Cardiac septum (tissue), 1 donor: ENCODE data around the gene GNPTAB. TPM values are rescaled to one million over a fixed set of nuclear protein-coding genes. Genes with fewer than 3 reads are reported as not detected.
"Not testable (repeated sequence)": the region's sequence is repeated elsewhere in the genome, so short reads cannot be mapped to it uniquely, and the experiment has no call there.

Experiments used
- DNase-seq: peaks from one replicate; pipeline ENCODE4 v3.0.0-alpha.2; 2020; ENCODE audit warnings: low spot score
- intact Hi-C: fragments of 100-400 bp; cut with DNase I; formaldehyde crosslinking; loops from one replicate; pipeline ENCODE4 v1.14.0; 2022
- total RNA-seq: library from RNA; stranded (reverse); fragmentation: NEBNext Ultra II Directional; extraction: Animal tissue kit (Norgen Biotek cat#: 25700); gene quantifications from one replicate; pipeline ENCODE4 v1.2.1, GENCODE V29; 2021
- donor health status: DM: no; HTN: no; CAD: no.

The GNPTAB gene
- total RNA-seq, 1 donor from 2014 or later: 47.9 TPM

DNA sequence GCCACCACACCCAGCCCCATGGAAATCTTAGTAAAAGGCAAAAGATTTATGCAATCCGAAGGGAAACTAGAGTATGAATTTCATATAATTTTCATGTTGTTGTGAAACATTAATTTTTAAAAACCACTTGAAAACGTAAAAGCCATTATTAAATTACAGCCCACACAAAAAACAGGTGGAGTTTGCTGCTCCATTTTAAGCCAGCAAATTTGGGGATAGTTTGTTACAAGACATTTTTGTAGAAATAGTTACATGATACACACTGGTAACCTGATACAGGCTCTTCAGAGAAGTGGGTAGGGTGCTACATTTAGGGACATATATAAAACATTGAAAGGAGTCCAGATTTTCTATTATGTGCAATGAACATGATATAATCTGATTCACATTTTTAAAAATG is 17.6 kb downstream of the GNPTAB start:
- no peak for DNase-seq
- intact Hi-C loops: no loop called here

DNA sequence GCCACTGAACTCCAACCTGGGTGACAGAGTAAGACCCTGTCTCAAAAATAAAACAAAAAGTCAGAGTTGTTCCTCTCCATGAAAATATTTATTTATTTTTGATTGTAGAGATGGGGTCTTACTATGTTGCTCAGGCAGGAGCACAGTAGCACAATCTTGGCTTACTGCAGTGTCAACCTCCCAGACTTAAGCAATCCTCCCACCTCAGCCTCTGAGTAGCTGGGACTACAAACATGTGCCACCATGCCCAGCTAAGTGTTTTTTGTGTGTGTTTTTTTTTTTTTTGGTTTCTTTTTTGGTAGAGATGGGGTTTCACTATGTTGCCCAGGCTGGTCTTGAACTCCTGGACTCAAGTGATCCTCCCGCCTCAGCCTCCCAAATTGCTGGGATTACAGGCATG is 18.0 kb downstream of the GNPTAB start:
- intact Hi-C loops, DNase-seq: not testable (repeated sequence)

DNA sequence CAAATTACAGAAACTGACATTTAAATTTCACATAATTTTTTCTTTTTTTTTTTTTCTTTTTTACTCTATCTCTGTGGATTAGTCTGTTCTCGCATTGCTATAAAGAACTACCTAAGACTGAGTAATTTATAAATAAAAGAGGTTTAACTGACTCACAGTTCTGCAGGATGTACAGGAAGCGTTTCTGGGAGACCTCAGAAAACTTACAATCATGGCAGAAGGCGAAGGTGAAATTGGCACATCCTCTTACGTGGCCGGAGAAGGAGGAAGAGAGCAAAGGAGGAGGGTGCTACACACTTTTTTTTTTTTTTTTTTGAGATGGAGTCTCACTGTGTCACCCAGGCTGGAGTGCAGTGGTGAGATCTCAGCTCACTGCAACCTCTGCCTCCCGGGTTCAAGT is 19.4 kb downstream of the GNPTAB start:
- DNase-seq, intact Hi-C loops: not testable (repeated sequence)

DNA sequence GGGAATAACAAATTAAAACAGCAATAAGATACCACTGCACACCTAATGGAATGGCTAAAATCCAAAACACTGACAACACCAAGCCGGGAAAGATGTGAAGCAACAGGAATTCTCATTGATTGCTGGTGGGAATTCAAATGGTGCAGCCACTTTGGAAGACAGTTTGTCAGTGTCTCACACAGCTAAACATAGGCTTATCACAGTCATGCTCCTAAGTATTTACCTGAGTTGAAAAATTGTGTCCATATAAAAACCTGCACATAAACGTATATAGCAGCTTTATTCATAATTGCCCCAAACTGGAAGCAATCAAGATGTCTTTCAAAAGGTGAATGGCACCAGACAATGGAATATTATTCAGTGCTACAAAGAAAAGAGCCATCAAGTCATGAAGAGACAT is 21.6 kb downstream of the GNPTAB start:
- intact Hi-C loops: no loop called here
- DNase-seq: no peak

DNA sequence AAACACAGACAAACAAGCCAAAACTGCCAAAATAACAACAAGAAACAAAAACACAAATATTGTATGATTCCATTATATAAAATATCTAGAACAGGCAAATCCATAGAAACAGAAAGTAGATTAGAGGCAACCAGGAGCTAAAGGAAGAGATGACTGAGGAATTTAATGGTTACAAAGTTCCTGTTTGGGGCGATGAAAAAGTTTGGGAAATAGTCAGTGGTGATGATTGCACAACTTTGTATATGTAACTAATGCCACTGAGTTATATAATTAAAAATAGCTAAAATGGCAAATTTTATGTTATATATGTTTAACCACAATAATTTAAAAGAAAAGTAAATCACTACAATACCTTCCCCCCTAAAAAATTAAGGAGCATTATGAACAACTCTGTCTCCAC is 24.5 kb downstream of the GNPTAB start:
- intact Hi-C loops: no loop called here
- DNase-seq: no peak

DNA sequence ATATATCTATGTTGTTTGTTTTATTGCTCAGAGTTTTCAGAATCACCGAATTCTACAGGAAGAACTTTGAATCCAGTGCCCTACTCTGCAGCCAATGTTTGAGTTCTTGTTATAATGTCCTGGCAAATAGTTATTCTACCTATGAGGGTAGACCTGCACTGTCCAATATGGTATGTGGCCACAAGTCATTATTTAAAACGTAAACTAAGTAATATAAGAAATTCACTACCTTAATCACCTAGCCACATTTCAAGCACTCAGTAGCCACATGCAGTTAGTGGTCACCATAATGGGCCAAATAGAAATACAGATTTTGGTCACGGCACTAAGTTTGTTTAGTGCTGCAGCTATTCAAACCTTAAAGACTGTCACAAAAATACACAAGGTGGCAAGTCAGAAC is 26.4 kb downstream of the GNPTAB start:
- no peak for DNase-seq
- intact Hi-C loops: no loop called here

- DNase-seq: no peak
- intact Hi-C loops: no loop called here
Observed at GRCh38 chr12:101803978-101804377, 26.8 kb downstream of the GNPTAB start.

DNA sequence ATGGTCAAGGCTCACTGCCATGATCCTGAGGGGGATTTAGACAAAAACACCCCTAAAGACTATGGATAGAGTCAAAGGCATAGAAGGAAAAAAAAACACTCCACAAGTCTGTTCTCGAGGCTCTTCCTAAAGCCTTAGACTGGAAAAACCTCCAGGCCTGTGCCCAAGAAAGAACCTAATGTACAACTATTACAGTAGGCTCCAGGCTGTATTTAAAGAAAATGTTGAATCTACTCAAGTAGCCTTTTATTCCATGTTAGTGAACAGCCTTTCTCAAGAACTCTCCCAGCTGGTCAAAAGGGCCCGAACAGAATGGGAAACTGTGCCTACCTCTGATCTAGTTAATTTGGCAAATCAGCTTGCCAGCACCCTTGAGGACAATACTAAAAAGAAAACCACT is 28.3 kb downstream of the GNPTAB start:
- DNase-seq: no peak

DNA sequence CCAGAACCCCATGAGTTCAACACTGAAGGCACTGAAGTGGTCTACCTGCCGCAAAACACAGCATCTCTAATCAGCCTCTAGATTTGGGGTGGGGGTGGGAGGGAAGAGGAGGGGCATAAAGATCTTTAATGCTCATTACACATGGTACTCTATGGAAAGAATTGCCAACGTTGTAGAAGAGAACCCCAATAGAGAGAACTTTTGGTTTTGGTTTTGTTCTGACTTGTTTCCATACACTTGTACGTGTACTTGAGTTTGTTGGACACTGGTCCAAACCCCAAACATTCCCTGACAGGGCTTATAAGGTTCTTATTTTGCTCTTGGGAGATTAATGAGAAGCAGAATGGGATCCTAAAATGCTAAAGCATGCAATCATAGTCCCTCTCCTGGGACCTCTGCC is 31.0 kb downstream of the GNPTAB start:
- no peak for DNase-seq
- intact Hi-C loops: no loop called here

More for the DNA sequence above, 28.3 kb downstream of the GNPTAB start:
- intact Hi-C loops: no loop called here

- intact Hi-C loops: no loop called here
- DNase-seq: no peak
Observed at GRCh38 chr12:101795786-101796185, 35.0 kb downstream of the GNPTAB start.

- intact Hi-C loops: no loop called here
- DNase-seq: no peak
Observed at GRCh38 chr12:101795013-101795412, 35.7 kb downstream of the GNPTAB start.

DNA sequence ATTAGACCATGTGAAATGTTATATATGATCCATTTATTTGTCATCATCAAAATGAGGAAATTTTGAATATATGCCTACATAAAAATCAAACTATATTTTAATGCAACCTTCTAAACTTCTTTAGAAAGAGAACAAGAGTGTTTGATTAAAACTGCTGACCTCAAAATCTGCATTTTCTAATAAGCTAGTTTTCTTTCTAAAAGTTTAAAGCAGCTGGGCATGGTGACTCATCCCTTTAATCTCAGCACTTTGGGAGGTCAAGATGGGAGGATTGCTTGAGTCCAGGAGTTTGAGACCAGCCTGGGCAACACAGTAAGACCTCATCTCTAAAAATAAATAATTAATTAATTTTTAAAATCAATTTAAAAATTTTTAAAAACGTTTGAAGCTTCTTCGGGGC is 36.2 kb downstream of the GNPTAB start:
- no peak for DNase-seq
- intact Hi-C loops: loop anchor here (5.0 kb wide), 1 partner anchor 38 kb away; the partner anchor contains the start of gene GNPTAB

GRCh38 chr12:101793401-101793800 is 37.4 kb downstream of the GNPTAB start:
- intact Hi-C loops: loop anchor here (5.0 kb wide), 1 partner anchor 39 kb away; the partner anchor contains the start of gene GNPTAB
- no peak for DNase-seq

DNA sequence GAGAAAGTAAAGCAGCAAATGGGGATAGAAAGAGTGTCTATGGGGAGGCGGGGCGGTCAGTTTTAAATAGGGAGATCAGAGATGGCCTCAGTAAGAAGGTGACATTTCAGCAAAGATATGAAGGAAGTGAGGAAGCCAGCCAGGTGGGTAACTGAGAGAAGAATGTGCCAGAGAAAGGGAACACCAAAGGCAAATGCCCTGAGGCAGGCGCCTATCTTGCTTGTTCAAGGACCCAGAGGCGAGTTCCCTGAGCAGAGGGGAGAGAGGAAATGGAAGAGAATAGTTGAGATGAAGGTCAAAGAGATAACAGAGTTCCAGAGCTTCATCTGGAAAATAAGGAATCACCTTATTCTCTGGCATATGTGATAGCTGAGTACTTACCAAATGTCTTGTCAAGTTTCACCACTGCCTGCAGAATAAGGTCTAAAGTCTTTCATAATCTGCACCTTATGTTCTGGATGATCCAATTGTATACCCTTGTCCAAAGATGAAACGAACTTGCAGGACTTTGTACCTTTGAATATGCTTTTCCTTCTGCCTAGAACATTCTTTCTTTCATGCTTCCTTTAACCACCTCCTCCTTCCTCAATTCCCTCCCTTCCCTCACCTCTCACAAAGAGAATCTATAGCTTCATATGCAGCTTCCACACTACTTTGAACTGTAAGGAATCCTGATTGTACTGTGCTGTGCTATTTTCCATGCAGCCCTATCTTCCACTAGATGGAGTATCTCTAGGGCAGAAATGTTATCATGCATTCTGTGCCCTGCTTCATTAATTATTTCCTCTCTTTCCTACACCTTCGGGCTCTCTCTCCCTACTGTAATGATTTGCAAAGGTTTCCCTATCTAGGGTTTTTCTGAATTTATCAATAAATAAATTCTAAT is 38.5 kb downstream of the GNPTAB start:
- DNase-seq: no peak
- intact Hi-C loops: loop anchor here (5.0 kb wide), 1 partner anchor 40 kb away; the partner anchor contains the start of gene GNPTAB

GRCh38 chr12:101789171-101789570 is 41.6 kb downstream of the GNPTAB start:
- DNase-seq: no peak

GRCh38 chr12:101785671-101786070 is 45.1 kb downstream of the GNPTAB start:
- intact Hi-C loops: no loop called here
- no peak for DNase-seq

More at GRCh38 chr12:101789171-101789570, 41.6 kb downstream of the GNPTAB start:
- intact Hi-C loops: no loop called here

DNA sequence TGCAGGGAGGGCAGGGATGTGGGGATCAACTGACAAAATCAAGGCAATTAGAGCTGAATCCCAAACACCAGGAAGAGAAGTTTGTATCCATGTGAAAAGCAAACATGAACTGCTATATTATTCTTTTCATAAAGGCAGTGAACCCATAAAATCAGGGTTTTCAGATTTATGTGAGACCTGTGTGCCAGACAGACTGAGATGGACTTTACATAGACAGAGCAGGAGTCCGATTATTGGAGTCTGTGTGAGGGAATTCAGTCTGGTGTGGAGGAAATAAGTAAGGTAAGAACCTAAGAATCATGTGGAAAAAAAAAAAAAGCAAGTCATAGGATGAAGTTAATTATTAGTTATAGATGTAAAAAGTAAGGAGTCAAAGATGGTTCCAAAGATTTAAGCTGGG is 46.4 kb downstream of the GNPTAB start:
- intact Hi-C loops: no loop called here
- no peak for DNase-seq

DNA sequence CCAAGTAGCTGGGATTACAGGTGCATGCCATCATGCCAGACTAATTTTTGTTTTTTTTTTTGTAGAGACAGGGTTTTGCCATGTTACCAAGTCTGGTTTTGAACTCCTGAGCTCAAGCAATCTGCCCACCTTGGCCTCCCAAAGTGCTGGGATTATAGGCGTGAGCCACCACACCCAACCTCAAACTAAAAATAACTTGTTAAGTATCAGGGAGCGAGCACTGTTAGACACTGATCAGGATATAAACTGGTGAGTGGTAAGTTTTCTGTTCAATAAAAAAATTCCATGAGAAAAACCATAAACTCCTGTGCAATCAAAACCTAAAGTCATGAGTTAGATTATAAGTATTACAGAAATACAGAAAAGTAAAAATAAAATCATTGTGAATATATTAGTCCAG is 46.9 kb downstream of the GNPTAB start:
- intact Hi-C loops: no loop called here
- no peak for DNase-seq

DNA sequence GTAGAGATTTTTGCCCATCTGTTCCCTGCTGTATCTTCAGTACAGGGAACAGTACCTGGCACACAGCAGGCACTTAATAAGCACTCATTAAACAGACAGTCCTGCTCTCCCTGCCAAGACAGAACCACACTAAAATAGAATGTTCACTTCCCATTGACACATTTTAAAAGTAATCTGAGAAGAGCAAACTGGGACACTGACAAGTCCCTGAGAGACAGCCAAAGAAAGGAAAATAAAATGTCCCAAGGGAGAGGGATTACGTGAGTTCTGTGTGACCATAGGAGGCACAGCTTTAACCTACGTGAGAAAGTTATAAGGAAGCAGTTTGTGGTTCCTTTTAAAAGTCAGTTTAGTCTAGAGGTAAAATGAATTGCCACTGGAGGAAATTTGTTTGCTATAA is 47.6 kb downstream of the GNPTAB start:
- DNase-seq: no peak
- intact Hi-C loops: no loop called here

GRCh38 chr12:101782273-101782731 is 48.5 kb downstream of the GNPTAB start:
- no peak for DNase-seq
- intact Hi-C loops: no loop called here

GRCh38 chr12:101781834-101782233 is 48.9 kb downstream of the GNPTAB start:
- intact Hi-C loops: no loop called here
- no peak for DNase-seq
